ENCODE measurements around the gene CTPS2.

The CTPS2 gene

DNA sequence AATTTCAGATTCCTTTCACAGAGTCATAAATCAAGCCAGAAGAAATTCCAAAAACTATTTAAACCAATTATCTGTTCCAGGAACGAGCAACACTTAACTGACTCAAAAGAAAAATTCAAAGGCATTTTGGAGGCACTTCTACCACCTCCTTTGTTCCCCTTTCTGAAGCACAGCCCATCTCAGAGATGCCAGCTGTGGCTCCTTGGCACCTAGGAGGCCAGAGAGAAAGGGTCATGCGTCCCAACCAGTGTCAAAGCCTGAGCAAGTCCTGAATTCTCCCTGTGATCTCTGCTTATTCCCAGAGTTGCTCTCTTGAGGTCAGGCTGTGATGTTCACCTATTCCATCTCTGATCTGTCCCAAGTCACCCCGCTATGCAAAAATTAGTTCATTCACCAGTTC, 167.5 kb downstream of the CTPS2 start:
- DNase-seq = no peak
